Neutrophil (primary cell): Measurements from ENCODE around the gene CD93.

Source experiments
- H3K27ac ChIP-seq: fragments of 200-600 bp; sonication (generic); 2 replicates; pipeline ENCODE4 v1.5.1; 2016; ENCODE audit warnings: mild to moderate bottlenecking, moderate library complexity
- H3K27me3 ChIP-seq: fragments of 200-600 bp; sonication (generic); 2 replicates; pipeline ENCODE4 v1.6.0; 2016; ENCODE audit warnings: mild to moderate bottlenecking
- H3K36me3 ChIP-seq: fragments of 200-600 bp; sonication (generic); 2 replicates; pipeline ENCODE4 v1.5.1; 2017
- H3K4me1 ChIP-seq, 2 experiments: fragments of 200-600 bp in 1 of 2; sonication (generic) in 1 of 2; 1 replicate in 1 of 2; 2 replicates in 1 of 2; pipeline versions ENCODE4 v1.5.1 to v1.6.1; 2013 to 2016; ENCODE audit warnings: low read depth in 1 of 2, low read length in 1 of 2, mild to moderate bottlenecking in 1 of 2, moderate library complexity in 1 of 2; ENCODE audit not compliant: control insufficient read depth in 1 of 2, insufficient read depth in 1 of 2
- H3K4me3 ChIP-seq, 2 experiments: fragments of 200-600 bp in 1 of 2; sonication (generic) in 1 of 2; 1 replicate in 1 of 2; 2 replicates in 1 of 2; pipeline ENCODE4 v1.5.1; 2013 to 2016; ENCODE audit warnings: low read depth in 1 of 2, low read length in 1 of 2, mild to moderate bottlenecking in 1 of 2, moderate library complexity in 1 of 2
- H3K9me3 ChIP-seq: fragments of 200-600 bp; sonication (generic); 2 replicates; pipeline ENCODE4 v1.5.1; 2016
- CTCF ChIP-seq: fragments of 200-600 bp; sonication (generic); IDR thresholded peaks from 2 replicates; pipeline ENCODE4 v1.5.1; 2016; ENCODE audit warnings: antibody characterized with exemption

Gene CD93

GRCh38 chr20:23092861-23093495, 6.9 kb upstream of the CD93 start:
- H3K27me3 ChIP-seq = peaks cover 27% of the 10 kb centered on the region

GRCh38 chr20:23092384-23092756, 6.2 kb upstream of the CD93 start:
- Histone ChIP-seq H3K4me3 (no peak overlapping the region), H3K4me1 (peaks cover 14 to 16% of the 10 kb centered on the region in 2 experiments), H3K27ac (no peak overlapping the region), H3K27me3 (peaks cover 27% of the 10 kb centered on the region), H3K36me3 (no peaks in the 10 kb centered on the region), H3K9me3 (no peaks in the 10 kb centered on the region)
- no peak for TF ChIP-seq CTCF

More at GRCh38 chr20:23092861-23093495, 6.9 kb upstream of the CD93 start:
- Histone ChIP-seq H3K27ac (no peak overlapping the region), H3K4me3 (no peak overlapping the region), H3K4me1 (peaks cover 8 to 10% of the 10 kb centered on the region in 2 experiments), H3K36me3 (no peaks in the 10 kb centered on the region), H3K9me3 (no peaks in the 10 kb centered on the region)
- no peak for TF ChIP-seq CTCF

GRCh38 chr20:23091721-23092383, 5.7 kb upstream of the CD93 start:
- Histone ChIP-seq H3K27me3 (peaks cover 26% of the 10 kb centered on the region), H3K9me3 (no peaks in the 10 kb centered on the region), H3K4me1 (peaks cover 19 to 21% of the 10 kb centered on the region in 2 experiments), H3K36me3 (no peaks in the 10 kb centered on the region), H3K4me3 (no peak overlapping the region), H3K27ac (no peak overlapping the region)
- TF ChIP-seq CTCF = no peak

GRCh38 chr20:23090878-23091277, 4.8 kb upstream of the CD93 start:
- no peak for TF ChIP-seq CTCF
- no peaks in the 10 kb centered on the region for H3K9me3 ChIP-seq
- H3K27me3 ChIP-seq = peaks cover 17% of the 10 kb centered on the region
- H3K27ac ChIP-seq = no peak overlapping the region
- no peak overlapping the region for H3K4me3 ChIP-seq
- H3K4me1 ChIP-seq = peaks cover 23 to 29% of the 10 kb centered on the region in 2 experiments
- no peaks in the 10 kb centered on the region for H3K36me3 ChIP-seq

GRCh38 chr20:23090147-23090546, 4.0 kb upstream of the CD93 start:
- H3K27ac ChIP-seq = no peak overlapping the region
- no peak overlapping the region for H3K4me3 ChIP-seq
- H3K36me3 ChIP-seq = no peaks in the 10 kb centered on the region
- no peak for TF ChIP-seq CTCF
- no peaks in the 10 kb centered on the region for H3K9me3 ChIP-seq
- peaks cover 22 to 32% of the 10 kb centered on the region in 2 experiments for H3K4me1 ChIP-seq
- peaks cover 16% of the 10 kb centered on the region for H3K27me3 ChIP-seq
